HG02642 (cell line): Measurements from ENCODE around the gene MLH3.
"Not testable (repeated sequence)": the region's sequence is repeated elsewhere in the genome, so short reads cannot be mapped to it uniquely, and the experiment has no call there.

ENCODE experiments used
- ATAC-seq: cut with Tn5 transposase; IDR thresholded peaks from one replicate; pipeline ENCODE4 v1.9.1; 2021; ENCODE audit warnings: mild to moderate bottlenecking; ENCODE audit not compliant: unreplicated experiment, poor library complexity

The MLH3 gene

GRCh38 chr14:75040507-75040906 lies 10.8 kb downstream of the MLH3 start:
- ATAC-seq, result no peak

GRCh38 chr14:75032939-75033338 lies 18.3 kb downstream of the MLH3 start:
- no peak for ATAC-seq

GRCh38 chr14:75030147-75030546 lies 21.1 kb downstream of the MLH3 start:
- no peak for ATAC-seq

GRCh38 chr14:75025876-75026275 lies 25.4 kb downstream of the MLH3 start:
- ATAC-seq, result no peak

GRCh38 chr14:75025082-75025481 lies 26.2 kb downstream of the MLH3 start:
- ATAC-seq, result no peak

- no peak for ATAC-seq
Observed at GRCh38 chr14:75023108-75023507, 28.2 kb downstream of the MLH3 start.

- no peak for ATAC-seq
Observed at GRCh38 chr14:75022655-75023054, 28.6 kb downstream of the MLH3 start.

GRCh38 chr14:75018694-75019093 lies 32.6 kb downstream of the MLH3 start:
- no peak for ATAC-seq

- no peak for ATAC-seq
Observed at GRCh38 chr14:75016815-75017214, 34.5 kb downstream of the MLH3 start.

GRCh38 chr14:75015496-75015895 lies 35.8 kb downstream of the MLH3 start:
- ATAC-seq, result no peak

GRCh38 chr14:75013290-75013689 lies 38.0 kb downstream of the MLH3 start:
- no peak for ATAC-seq

- ATAC-seq, result no peak
Observed at GRCh38 chr14:75011356-75011994, 39.8 kb downstream of the MLH3 start.

GRCh38 chr14:75010472-75011093 lies 40.7 kb downstream of the MLH3 start:
- ATAC-seq, result no peak

GRCh38 chr14:75009176-75009575 lies 42.1 kb downstream of the MLH3 start:
- ATAC-seq, result no peak

- ATAC-seq, result no peak
Observed at GRCh38 chr14:75005357-75005756, 45.9 kb downstream of the MLH3 start.

- ATAC-seq, result no peak
Observed at GRCh38 chr14:75003250-75004027, 47.8 kb downstream of the MLH3 start.

- ATAC-seq, result peak; percentile 98
Observed at GRCh38 chr14:75002392-75003249, 48.6 kb downstream of the MLH3 start, which contains the start of gene EIF2B2. Gene EIF2B2 (plus strand): TSS chr14:75002921. CDS start chr14:75002991, 70 bp downstream.

- no peak for ATAC-seq
Observed at GRCh38 chr14:75001899-75002298, 49.4 kb downstream of the MLH3 start.

GRCh38 chr14:75001261-75001660 lies 50.0 kb downstream of the MLH3 start:
- ATAC-seq, result no peak

- not testable (repeated sequence) for ATAC-seq
Observed at GRCh38 chr14:74995781-74996180, 55.5 kb downstream of the MLH3 start.
